ENCODE results near the gene FAM163B. TPM values are rescaled to one million over a fixed set of nuclear protein-coding genes. Genes with fewer than 3 reads are reported as not detected.

Gene FAM163B
- total and polyA plus RNA-seq, 7 experiments from 2014 or later, result not detected

- Histone ChIP-seq H3K27me3 (ENCODE audit: control insufficient read depth in 2 of 2, insufficient read depth in 2 of 2, low read length in 2 of 2) (no peaks in the 10 kb centered on the region), H3K36me3 (ENCODE audit: control insufficient read depth in 2 of 3, insufficient read depth in 3 of 3, low read length in 3 of 3) (no peaks in the 10 kb centered on the region), H3K27ac (ENCODE audit: low read depth, low read length) (no peak overlapping the region), H3K9me3 (ENCODE audit: control insufficient read depth in 2 of 3, low read length in 3 of 3) (no peaks in the 10 kb centered on the region), H3K4me3 (ENCODE audit: low read length) (no peak overlapping the region), H3K4me1 (ENCODE audit: control insufficient read depth in 2 of 2, insufficient read depth in 2 of 2, low read length in 2 of 2) (peaks cover 0 to 7% of the 10 kb centered on the region in 2 donors)
- DNase-seq (no peak), ATAC-seq (no peak)
- CTCF ChIA-PET, result no interaction called here
- peaks cover 0 to 16% (median 8%) of the 10 kb centered on the region in 7 donors for H3K4me1 Mint-ChIP-seq
- H3K36me3 Mint-ChIP-seq, result peaks cover 0 to 4% (median 0%) of the 10 kb centered on the region in 5 donors
- POLR2A ChIA-PET, result no interaction called here
- H3K27ac Mint-ChIP-seq, result peak overlapping the region in 1 of 9 donors; percentile 73
- H3K4me3 Mint-ChIP-seq, result no peak overlapping the region
- intact Hi-C loops (cut with micrococcal nuclease), result no loop called here
- H3K9me3 Mint-ChIP-seq, result no peaks in the 10 kb centered on the region
- H3K27me3 Mint-ChIP-seq, result peaks cover 0 to 11% (median 0%) of the 10 kb centered on the region in 5 donors
Measured at GRCh38 chr9:133562611-133563290, 46.4 kb downstream of the FAM163B start.

- H3K27me3 Mint-ChIP-seq, result peaks cover 0 to 11% (median 0%) of the 10 kb centered on the region in 5 donors
- DNase-seq (no peak), ATAC-seq (no peak)
- H3K36me3 Mint-ChIP-seq, result peaks cover 0 to 4% (median 0%) of the 10 kb centered on the region in 5 donors
- no peak overlapping the region for H3K27ac Mint-ChIP-seq
- CTCF ChIA-PET, result no interaction called here
- H3K9me3 ChIP-seq (ENCODE audit: control insufficient read depth in 2 of 3, low read length in 3 of 3), result no peaks in the 10 kb centered on the region
- intact Hi-C loops (cut with micrococcal nuclease), result no loop called here
- H3K4me1 Mint-ChIP-seq, result peaks cover 0 to 16% (median 8%) of the 10 kb centered on the region in 7 donors
- peaks cover 0 to 7% of the 10 kb centered on the region in 2 donors for H3K4me1 ChIP-seq (ENCODE audit: control insufficient read depth in 2 of 2, insufficient read depth in 2 of 2, low read length in 2 of 2)
- no peak overlapping the region for H3K4me3 Mint-ChIP-seq
- no peaks in the 10 kb centered on the region for H3K9me3 Mint-ChIP-seq
- no peaks in the 10 kb centered on the region for H3K27me3 ChIP-seq (ENCODE audit: control insufficient read depth in 2 of 2, insufficient read depth in 2 of 2, low read length in 2 of 2)
- H3K27ac ChIP-seq (ENCODE audit: low read depth, low read length), result no peak overlapping the region
- POLR2A ChIA-PET, result no interaction called here
- no peaks in the 10 kb centered on the region for H3K36me3 ChIP-seq (ENCODE audit: control insufficient read depth in 2 of 3, insufficient read depth in 3 of 3, low read length in 3 of 3)
- H3K4me3 ChIP-seq (ENCODE audit: low read length), result no peak overlapping the region
Measured at GRCh38 chr9:133561976-133562554, 47.1 kb downstream of the FAM163B start.

- no peak for ATAC-seq
- H3K4me1 Mint-ChIP-seq, result peaks cover 0 to 16% (median 9%) of the 10 kb centered on the region in 7 donors
- H3K36me3 Mint-ChIP-seq, result peaks cover 0 to 4% (median 0%) of the 10 kb centered on the region in 5 donors
- CTCF ChIA-PET, result no interaction called here
- no peaks in the 10 kb centered on the region for H3K9me3 ChIP-seq (ENCODE audit: control insufficient read depth in 2 of 3, low read length in 3 of 3)
- no peak overlapping the region for H3K27ac Mint-ChIP-seq
- H3K4me3 ChIP-seq (ENCODE audit: low read length), result no peak overlapping the region
- H3K36me3 ChIP-seq (ENCODE audit: control insufficient read depth in 2 of 3, insufficient read depth in 3 of 3, low read length in 3 of 3), result no peaks in the 10 kb centered on the region
- intact Hi-C loops (cut with micrococcal nuclease), result no loop called here
- peaks cover 0 to 11% (median 0%) of the 10 kb centered on the region in 5 donors for H3K27me3 Mint-ChIP-seq
- peaks cover 0 to 7% of the 10 kb centered on the region in 2 donors for H3K4me1 ChIP-seq (ENCODE audit: control insufficient read depth in 2 of 2, insufficient read depth in 2 of 2, low read length in 2 of 2)
- DNase-seq, result no peak
- H3K4me3 Mint-ChIP-seq, result no peak overlapping the region
- POLR2A ChIA-PET, result no interaction called here
- no peak overlapping the region for H3K27ac ChIP-seq (ENCODE audit: low read depth, low read length)
- H3K27me3 ChIP-seq (ENCODE audit: control insufficient read depth in 2 of 2, insufficient read depth in 2 of 2, low read length in 2 of 2), result no peaks in the 10 kb centered on the region
- no peaks in the 10 kb centered on the region for H3K9me3 Mint-ChIP-seq
Measured at GRCh38 chr9:133560944-133561343, 48.2 kb downstream of the FAM163B start.

GRCh38 chr9:133560311-133560710 lies 48.9 kb downstream of the FAM163B start:
- H3K4me1 ChIP-seq (ENCODE audit: control insufficient read depth in 2 of 2, insufficient read depth in 2 of 2, low read length in 2 of 2), result peaks cover 0 to 7% of the 10 kb centered on the region in 2 donors
- H3K27me3 ChIP-seq (ENCODE audit: control insufficient read depth in 2 of 2, insufficient read depth in 2 of 2, low read length in 2 of 2), result no peaks in the 10 kb centered on the region
- Mint-ChIP-seq H3K4me3 (no peak overlapping the region), H3K36me3 (peaks cover 0 to 4% (median 0%) of the 10 kb centered on the region in 5 donors), H3K27me3 (peaks cover 0 to 11% (median 0%) of the 10 kb centered on the region in 5 donors), H3K9me3 (no peaks in the 10 kb centered on the region), H3K27ac (no peak overlapping the region), H3K4me1 (peaks cover 0 to 16% (median 9%) of the 10 kb centered on the region in 7 donors)
- no peak overlapping the region for H3K27ac ChIP-seq (ENCODE audit: low read depth, low read length)
- no peak for DNase-seq
- H3K36me3 ChIP-seq (ENCODE audit: control insufficient read depth in 2 of 3, insufficient read depth in 3 of 3, low read length in 3 of 3), result no peaks in the 10 kb centered on the region
- H3K9me3 ChIP-seq (ENCODE audit: control insufficient read depth in 2 of 3, low read length in 3 of 3), result no peaks in the 10 kb centered on the region
- ChIA-PET POLR2A (no interaction called here), CTCF (no interaction called here)
- intact Hi-C loops (cut with micrococcal nuclease), result no loop called here
- no peak overlapping the region for H3K4me3 ChIP-seq (ENCODE audit: low read length)
- no peak for ATAC-seq

GRCh38 chr9:133558191-133559126 lies 50.7 kb downstream of the FAM163B start:
- Mint-ChIP-seq H3K27ac (peak overlapping the region in 1 of 9 donors; percentile 41), H3K27me3 (peaks cover 0 to 11% (median 0%) of the 10 kb centered on the region in 5 donors), H3K36me3 (peaks cover 0 to 8% (median 0%) of the 10 kb centered on the region in 5 donors), H3K4me3 (no peak overlapping the region), H3K9me3 (no peaks in the 10 kb centered on the region), H3K4me1 (peaks cover 0 to 14% (median 7%) of the 10 kb centered on the region in 7 donors)
- Histone ChIP-seq H3K36me3 (ENCODE audit: control insufficient read depth in 2 of 3, insufficient read depth in 3 of 3, low read length in 3 of 3) (no peaks in the 10 kb centered on the region), H3K4me1 (ENCODE audit: control insufficient read depth in 2 of 2, insufficient read depth in 2 of 2, low read length in 2 of 2) (peaks cover 0 to 6% of the 10 kb centered on the region in 2 donors), H3K27me3 (ENCODE audit: control insufficient read depth in 2 of 2, insufficient read depth in 2 of 2, low read length in 2 of 2) (no peaks in the 10 kb centered on the region), H3K27ac (ENCODE audit: low read depth, low read length) (no peak overlapping the region), H3K9me3 (ENCODE audit: control insufficient read depth in 2 of 3, low read length in 3 of 3) (no peaks in the 10 kb centered on the region), H3K4me3 (ENCODE audit: low read length) (no peak overlapping the region)
- ChIA-PET POLR2A (no interaction called here), CTCF (no interaction called here)
- intact Hi-C loops (cut with micrococcal nuclease), result no loop called here
- peak; percentile 52 for ATAC-seq
- DNase-seq, result no peak

GRCh38 chr9:133557581-133557980 lies 51.6 kb downstream of the FAM163B start:
- Mint-ChIP-seq H3K36me3 (peaks cover 0 to 8% (median 0%) of the 10 kb centered on the region in 5 donors), H3K27me3 (peaks cover 0 to 11% (median 0%) of the 10 kb centered on the region in 5 donors), H3K4me1 (peaks cover 0 to 10% (median 4%) of the 10 kb centered on the region in 7 donors), H3K9me3 (no peaks in the 10 kb centered on the region), H3K27ac (peak overlapping the region in 1 of 9 donors; percentile 41), H3K4me3 (no peak overlapping the region)
- ChIA-PET POLR2A (no interaction called here), CTCF (no interaction called here)
- Histone ChIP-seq H3K27ac (ENCODE audit: low read depth, low read length) (no peak overlapping the region), H3K4me1 (ENCODE audit: control insufficient read depth in 2 of 2, insufficient read depth in 2 of 2, low read length in 2 of 2) (no peaks in the 10 kb centered on the region), H3K9me3 (ENCODE audit: control insufficient read depth in 2 of 3, low read length in 3 of 3) (no peaks in the 10 kb centered on the region), H3K4me3 (ENCODE audit: low read length) (no peak overlapping the region), H3K36me3 (ENCODE audit: control insufficient read depth in 2 of 3, insufficient read depth in 3 of 3, low read length in 3 of 3) (no peaks in the 10 kb centered on the region), H3K27me3 (ENCODE audit: control insufficient read depth in 2 of 2, insufficient read depth in 2 of 2, low read length in 2 of 2) (no peaks in the 10 kb centered on the region)
- intact Hi-C loops (cut with micrococcal nuclease), result no loop called here
- ATAC-seq, result no peak
- no peak for DNase-seq
